ENCODE data around the gene CEP70.

GRCh38 chr3:138573138-138573537 is 20.9 kb downstream of the CEP70 start:
- TF ChIP-seq CTCF (IDR thresholded peaks at IDR 0.05), result no peak
- TF ChIP-seq POLR2A (IDR thresholded peaks at IDR 0.05), result no peak

All from thyroid gland (tissue), 4 donors.